ENCODE data around the gene KDM6A. TPM values are rescaled to one million over a fixed set of nuclear protein-coding genes. Genes with fewer than 3 reads are reported as not detected.

KDM6A gene
- total RNA-seq, 1 experiment from 2014 or later, result 45.0 TPM

GRCh38 chrX:44947995-44948394 is 75.0 kb downstream of the KDM6A start:
- DNase-seq (ENCODE audit: low spot score), result no peak
- H3K4me3 Mint-ChIP-seq, result no peak overlapping the region; the same call in 1 of the 2 replicates
- no peaks in the 10 kb centered on the region for H3K27me3 Mint-ChIP-seq (ENCODE audit: low read depth)
- ATAC-seq, result no peak
- no peaks in the 10 kb centered on the region for H3K9me3 Mint-ChIP-seq
- no peak for TF ChIP-seq ATF1 (CRISPR knock-in tag; IDR thresholded peaks at IDR 0.05)
- no peak for TF ChIP-seq ZNF416 (CRISPR knock-in tag; IDR thresholded peaks at IDR 0.05)
- TF ChIP-seq OVOL2 (CRISPR knock-in tag; IDR thresholded peaks at IDR 0.05; ENCODE audit: borderline replicate concordance), result no peak
- no peak for TF ChIP-seq SMAD3 (CRISPR knock-in tag; IDR thresholded peaks at IDR 0.05; ENCODE audit: borderline replicate concordance)
- no peak for TF ChIP-seq SMAD4 (CRISPR knock-in tag; IDR thresholded peaks at IDR 0.05)
- no peak for TF ChIP-seq ESRRA (CRISPR knock-in tag; IDR thresholded peaks at IDR 0.05; ENCODE audit: borderline replicate concordance)
- no peak for TF ChIP-seq NR2C2 (CRISPR knock-in tag; IDR thresholded peaks at IDR 0.05)
- TF ChIP-seq PREB (CRISPR knock-in tag; IDR thresholded peaks at IDR 0.05; ENCODE audit: borderline replicate concordance), result no peak
- TF ChIP-seq TCF7 (CRISPR knock-in tag; IDR thresholded peaks at IDR 0.05; ENCODE audit: low read depth), result no peak
- peaks cover 49% of the 10 kb centered on the region for H3K4me1 Mint-ChIP-seq
- peak overlapping the region; percentile 94 for H3K27ac Mint-ChIP-seq
- ChIA-PET CTCF (no interaction called here), POLR2A (no interaction called here)
- H3K36me3 Mint-ChIP-seq, result peaks cover 8% of the 10 kb centered on the region

- ChIA-PET CTCF (no interaction called here), POLR2A (no interaction called here)
- no peaks in the 10 kb centered on the region for H3K27me3 Mint-ChIP-seq (ENCODE audit: low read depth)
- H3K4me1 Mint-ChIP-seq, result peaks cover 51% of the 10 kb centered on the region
- peaks cover 9% of the 10 kb centered on the region for H3K36me3 Mint-ChIP-seq
- peak overlapping the region; percentile 94 for H3K27ac Mint-ChIP-seq
- H3K4me3 Mint-ChIP-seq, result no peak overlapping the region; the same call in 1 of the 2 replicates
- H3K9me3 Mint-ChIP-seq, result no peaks in the 10 kb centered on the region
- TF ChIP-seq MXD4 (CRISPR knock-in tag; IDR thresholded peaks at IDR 0.05; ENCODE audit: borderline replicate concordance), result no peak
- DNase-seq (ENCODE audit: low spot score) (no peak), ATAC-seq (no peak)
These were observed 75.4 kb downstream of the KDM6A start for GRCh38 chrX:44948406-44948805.

GRCh38 chrX:44949125-44949524 is 76.1 kb downstream of the KDM6A start:
- CTCF ChIA-PET, result interaction anchor here (0.6 kb wide), 1 partner anchor 922 kb away, joined by 4 read pairs; no protein-coding TSS in a partner anchor
- Mint-ChIP-seq H3K4me3 (no peak overlapping the region), H3K9me3 (no peaks in the 10 kb centered on the region)
- TF ChIP-seq TCF7 (CRISPR knock-in tag; IDR thresholded peaks at IDR 0.05; ENCODE audit: low read depth) (no peak), ATF6 (CRISPR knock-in tag; IDR thresholded peaks at IDR 0.05) (no peak), PRDM15 (CRISPR knock-in tag; IDR thresholded peaks at IDR 0.05) (no peak), FOXP1 (CRISPR knock-in tag; IDR thresholded peaks at IDR 0.05; ENCODE audit: borderline replicate concordance) (no peak), ELF4 (CRISPR knock-in tag; IDR thresholded peaks at IDR 0.05; ENCODE audit: low read depth) (no peak), MYBL2 (CRISPR knock-in tag; IDR thresholded peaks at IDR 0.05) (no peak), ZNF281 (CRISPR knock-in tag; IDR thresholded peaks at IDR 0.05) (no peak), PREB (CRISPR knock-in tag; IDR thresholded peaks at IDR 0.05; ENCODE audit: borderline replicate concordance) (no peak), STAT6 (CRISPR knock-in tag; conservative IDR thresholded peaks at IDR 0.05; ENCODE audit: low read depth) (no peak), CBFB (CRISPR knock-in tag; IDR thresholded peaks at IDR 0.05; ENCODE audit: low read depth) (no peak)

More at GRCh38 chrX:44949125-44949524, 76.1 kb downstream of the KDM6A start:
- Mint-ChIP-seq H3K27me3 (ENCODE audit: low read depth) (no peaks in the 10 kb centered on the region), H3K27ac (no peak overlapping the region), H3K36me3 (peaks cover 9% of the 10 kb centered on the region), H3K4me1 (peaks cover 55% of the 10 kb centered on the region)
- no peak for DNase-seq (ENCODE audit: low spot score)
- no peak for ATAC-seq
- POLR2A ChIA-PET, result interaction anchor here (3.5 kb wide), 1 partner anchor 76 kb away, joined by 20 read pairs; the partner anchor contains the start of gene KDM6A

Measured in WTC11 (cell line).